K562 (cell line): ENCODE measurements around the gene PGPEP1. TPM values are rescaled to one million over a fixed set of nuclear protein-coding genes. Genes with fewer than 3 reads are reported as not detected.

Source experiments
- CHAMP1 ChIP-seq: fragments of 450-650 bp; IDR thresholded peaks from 2 replicates; pipeline ENCODE4 v1.6.1; 2016; ENCODE audit warnings: mild to moderate bottlenecking
- CHD2 ChIP-seq: IDR thresholded peaks from 2 replicates; pipeline ENCODE4 v1.6.1; 2011; ENCODE audit warnings: low read depth, low read length
- HES1 ChIP-seq: fragments of 450-650 bp; IDR thresholded peaks from 2 replicates; pipeline ENCODE4 v1.6.1; 2016; ENCODE audit warnings: low read depth, mild to moderate bottlenecking, moderate library complexity
- POLR2G ChIP-seq: fragments of 200-400 bp; formaldehyde crosslinking; IDR thresholded peaks from 2 replicates; pipeline ENCODE4 v1.6.1; 2017; ENCODE audit warnings: low read depth, mild to moderate bottlenecking, antibody characterized with exemption, low read length, moderate library complexity
- RBFOX2 ChIP-seq: fragments of 200-400 bp; formaldehyde crosslinking; IDR thresholded peaks from 2 replicates; pipeline ENCODE4 v1.6.1; 2017; ENCODE audit warnings: low read depth, mild to moderate bottlenecking, low read length, moderate library complexity
- REST ChIP-seq, 2 experiments: fragments of 450-650 bp; formaldehyde crosslinking in 1 of 2; IDR thresholded peaks; 2 replicates each; pipeline versions ENCODE4 v1.4.0 to v1.6.1; 2014 to 2020; ENCODE audit warnings: mild to moderate bottlenecking in 2 of 2, borderline replicate concordance in 1 of 2, low read depth in 1 of 2
- SIX5 ChIP-seq, 2 experiments: IDR thresholded peaks; 2 replicates each; pipeline ENCODE4 v1.6.1; 2011; ENCODE audit warnings: low read length in 2 of 2, borderline replicate concordance in 1 of 2, low read depth in 1 of 2, mild to moderate bottlenecking in 1 of 2, moderate library complexity in 1 of 2; ENCODE audit not compliant: insufficient read depth in 1 of 2
- SMARCC2 ChIP-seq: fragments of 450-650 bp; IDR thresholded peaks from 2 replicates; pipeline ENCODE4 v1.6.1; 2017; ENCODE audit warnings: antibody characterized with exemption, moderate library complexity, mild to moderate bottlenecking, low read depth
- SRF ChIP-seq, 2 experiments: fragments of 250-450, 450-650 bp in 1 of 2; sonication (Bioruptor Pico) in 1 of 2; sonication (generic) in 1 of 2; formaldehyde crosslinking; IDR thresholded peaks; 2 replicates each; pipeline versions ENCODE4 v1.5.0 to v1.5.1; 2020 to 2022; ENCODE audit warnings: mild to moderate bottlenecking in 1 of 2, missing genetic modification reagents in 1 of 2
- ZBTB11 ChIP-seq, 3 experiments: fragments of 200-800 bp in 1 of 3; fragments of 250-450 bp in 1 of 3; fragments of 450-650 bp in 1 of 3; sonication (Bioruptor Pico) in 1 of 3; sonication (Bioruptor generic) in 1 of 3; formaldehyde crosslinking in 1 of 3; IDR thresholded peaks; 2 replicates each; pipeline versions ENCODE4 v1.6.1 to v1.8.0; 2016 to 2022; ENCODE audit warnings: mild to moderate bottlenecking in 2 of 3, missing genetic modification characterization in 2 of 3, missing compliant biosample characterization in 1 of 3, moderate library complexity in 1 of 3
- polyA plus RNA-seq, 8 experiments: library from polyadenylated mRNA; depleted of rRNA in 4 of 8; stranded (reverse) in 5 of 8; unstranded in 3 of 8; fragments of >200 nt; fragmentation: Nextera tagmentation in 2 of 8; fragmentation: Illumina TruSeq in 1 of 8; extraction: Ambion mirVana in 2 of 8; extraction: Trizol in 1 of 8; gene quantifications; 2 replicates each; pipeline versions ENCODE4 v1.2.1 to v1.2.3, GENCODE V29; 2011 to 2014; ENCODE audit warnings: inconsistent platforms in 1 of 8, missing spikeins in 1 of 8
- total RNA-seq, 7 experiments: library from RNA; depleted of rRNA in 6 of 7; stranded (reverse); fragments of >200 nt in 6 of 7; fragmentation: Illumina TruSeq in 2 of 7; extraction: Trizol in 2 of 7; gene quantifications; 2 replicates each; pipeline versions ENCODE4 v1.2.1 to v1.2.3, GENCODE V29; 2011 to 2021; ENCODE audit warnings: low replicate concordance in 1 of 7

Gene PGPEP1
- total and polyA plus RNA-seq, 9 of the 15 experiments (the other 6 are each of a cell fraction or from before 2014, with no cell fraction given) = 10.0 to 69.6 (median 33.5) TPM

- TF ChIP-seq CHD2 (0 out of 2 replicates have a peak, but pooled peaks have one; percentile 11), CHAMP1 (no peak), SMARCC2 (no peak; the same call in 1 of the 2 replicates), POLR2G (peak; percentile 56), ZBTB11 (CRISPR knock-in tag; IDR thresholded peaks at IDR 0.05) (peak in 1 of 3 experiments; percentile 42; a peak in 2 of 6 replicates), RBFOX2 (peak; percentile 76), SIX5 (IDR thresholded peaks at IDR 0.05; ENCODE audit: borderline replicate concordance in 1 of 2, insufficient read depth in 1 of 2, low read depth in 1 of 2, low read length in 2 of 2) (no peak), REST (IDR thresholded peaks at IDR 0.05; ENCODE audit: borderline replicate concordance) (no peak), REST (CRISPR knock-in tag; IDR thresholded peaks at IDR 0.05; ENCODE audit: low read depth) (peak; percentile 74; the same call in 1 of the 2 replicates), SRF (CRISPR knock-in tag; IDR thresholded peaks at IDR 0.05) (peak in 1 of 2 experiments; percentile 68; a peak in 2 of 4 replicates), HES1 (no peak)
These were observed 74.9 kb downstream of the PGPEP1 start (continued) for GRCh38 chr19:18415178-18415867.
